Prostate gland (tissue), 2 donors: ENCODE results near the gene MUC6. TPM values are rescaled to one million over a fixed set of nuclear protein-coding genes. Genes with fewer than 3 reads are reported as not detected.

Experiments
- DNase-seq: peaks from one replicate; pipeline ENCODE4 v3.0.0-alpha.2; 2019; ENCODE audit warnings: low spot score
- H3K27ac ChIP-seq, 2 donors: fragments of 200-600 bp; sonication (generic); 2 replicates each; pipeline ENCODE4 v1.5.1; 2017 to 2019
- H3K27me3 ChIP-seq: fragments of 200-600 bp; sonication (generic); replicated peaks from 2 replicates; pipeline ENCODE4 v1.5.1; 2019; ENCODE audit not compliant: insufficient read depth
- H3K36me3 ChIP-seq, 2 donors: fragments of 200-600 bp; sonication (generic); 1 replicate in 1 of 2; 2 replicates in 1 of 2; pipeline versions ENCODE4 v1.5.1 to v1.8.1; 2017 to 2019
- H3K4me1 ChIP-seq: fragments of 200-600 bp; sonication (generic); replicated peaks from 2 replicates; pipeline ENCODE4 v1.5.1; 2019
- H3K4me3 ChIP-seq, 2 donors: fragments of 200-600 bp; sonication (generic); 2 replicates each; pipeline ENCODE4 v1.5.1; 2017 to 2019
- H3K9me3 ChIP-seq: fragments of 200-600 bp; sonication (generic); 2 replicates; pipeline ENCODE4 v1.5.1; 2017
- CTCF ChIP-seq, 4 experiments: fragments of 200-600 bp in 2 of 4; fragments of 450-650 bp in 2 of 4; sonication (generic) in 2 of 4; IDR thresholded peaks; 1 replicate in 3 of 4; 2 replicates in 1 of 4; pipeline ENCODE4 v1.5.1; 2016 to 2019; ENCODE audit warnings: antibody characterized with exemption in 4 of 4, mild to moderate bottlenecking in 2 of 4, moderate library complexity in 2 of 4
- POLR2A ChIP-seq: fragments of 450-650 bp; IDR thresholded peaks from one replicate; pipeline ENCODE4 v1.6.1; 2016; ENCODE audit warnings: antibody characterized with exemption, mild to moderate bottlenecking
- POLR2AphosphoS5 ChIP-seq: sonication (generic); formaldehyde crosslinking; IDR thresholded peaks from one replicate; pipeline ENCODE4 v1.6.1; 2017; ENCODE audit warnings: antibody characterized with exemption
- WGBS: methylation state at CpG from one replicate; pipeline ENCODE4 v1.1.5; 2018; 5-methylcytosine and 5-hydroxymethylcytosine counted together
- intact Hi-C: fragments of 100-400 bp; cut with DNase I; formaldehyde crosslinking; loops from one replicate; pipeline ENCODE4 v1.14.2; 2022
- total RNA-seq, 2 donors: library from RNA; depleted of rRNA; stranded (reverse); fragments of >200 nt; gene quantifications; one replicate each; pipeline ENCODE4 v1.1.0, GENCODE V29; 2016

Gene MUC6
- total RNA-seq, 2 donors from 2014 or later = 0.74 to 2.3 TPM

DNA sequence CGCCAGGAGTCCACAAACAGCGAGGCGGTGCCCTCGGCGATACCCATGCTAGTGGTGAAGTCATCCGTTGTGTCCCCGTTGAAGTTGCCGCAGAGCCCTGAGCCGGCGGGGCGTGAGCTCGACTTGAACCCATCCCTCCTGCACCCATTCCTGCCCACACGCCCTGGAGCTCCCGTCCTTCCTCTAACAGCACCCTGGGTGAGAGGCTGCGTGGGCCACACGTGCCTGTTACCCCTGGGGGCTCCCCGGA is 8.3 kb downstream of the MUC6 start:
- TF ChIP-seq CTCF (IDR thresholded peaks at IDR 0.05) (no peak), POLR2A (no peak), POLR2AphosphoS5 (no peak)
- Histone ChIP-seq H3K27me3 (no peaks in the 10 kb centered on the region), H3K4me3 (no peak overlapping the region), H3K9me3 (no peaks in the 10 kb centered on the region), H3K27ac (no peak overlapping the region), H3K36me3 (no peaks in the 10 kb centered on the region), H3K4me1 (no peaks in the 10 kb centered on the region)
- WGBS = 88% methylated on average over 17 of the region's 17 CpGs
- intact Hi-C loops = no loop called here
- no peak for DNase-seq

DNA sequence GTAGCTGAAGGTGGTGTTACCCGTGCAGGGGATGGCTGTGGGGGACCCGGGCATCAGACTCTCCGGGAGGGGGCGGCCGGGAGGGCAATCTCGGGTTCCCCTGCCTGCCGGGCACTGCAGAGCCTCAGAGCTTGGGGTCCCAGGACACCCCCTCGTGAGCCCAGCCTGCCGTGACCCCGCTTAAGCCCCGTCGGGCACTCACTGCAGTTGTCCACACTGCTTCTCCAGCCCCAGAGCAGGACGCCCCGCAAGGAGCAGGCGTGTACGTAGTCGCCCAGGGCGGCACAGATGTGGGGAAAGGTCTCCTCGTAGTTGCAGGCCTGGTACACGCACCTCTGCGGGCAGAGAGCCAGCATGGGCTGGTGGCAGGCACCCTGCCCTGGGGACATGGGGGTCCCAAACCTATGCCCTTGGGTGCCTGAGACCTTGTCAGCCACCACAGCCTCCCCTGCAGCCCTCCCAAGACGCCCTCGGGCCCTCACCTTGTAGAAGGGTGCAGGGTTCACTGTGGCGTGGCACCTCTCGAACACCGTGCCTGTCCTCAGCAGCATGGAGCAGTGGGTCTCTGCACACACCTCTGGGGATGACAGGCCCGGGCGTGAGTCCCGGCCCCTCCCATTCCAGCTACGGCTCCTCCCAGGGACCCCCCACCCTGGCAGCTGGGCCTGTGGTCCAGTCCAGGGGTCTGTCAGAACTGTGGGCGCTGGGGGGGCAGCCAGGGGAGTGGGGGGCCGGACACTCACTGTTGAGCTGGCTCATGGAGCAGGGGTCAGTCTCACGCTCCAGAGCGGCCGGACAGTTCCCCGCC is 8.8 kb downstream of the MUC6 start:
- 89% methylated on average over 28 of the region's 36 CpGs for WGBS
- H3K27me3 ChIP-seq = no peaks in the 10 kb centered on the region

GRCh38 chr11:1026641-1027482 is 9.7 kb downstream of the MUC6 start:
- H3K9me3 ChIP-seq = no peaks in the 10 kb centered on the region
- no peak for DNase-seq
- H3K36me3 ChIP-seq = no peaks in the 10 kb centered on the region
- no peak overlapping the region for H3K4me3 ChIP-seq
- no peak overlapping the region for H3K27ac ChIP-seq
- 92% methylated on average over 34 of the region's 46 CpGs for WGBS
- no peaks in the 10 kb centered on the region for H3K4me1 ChIP-seq
- no peak for TF ChIP-seq CTCF (IDR thresholded peaks at IDR 0.05)
- no peak for TF ChIP-seq POLR2A
- TF ChIP-seq POLR2AphosphoS5 = no peak
- H3K27me3 ChIP-seq = no peaks in the 10 kb centered on the region
- intact Hi-C loops = no loop called here

More for the DNA sequence above, 8.8 kb downstream of the MUC6 start:
- Histone ChIP-seq H3K4me1 (no peaks in the 10 kb centered on the region), H3K27ac (no peak overlapping the region), H3K36me3 (no peaks in the 10 kb centered on the region), H3K4me3 (no peak overlapping the region), H3K9me3 (no peaks in the 10 kb centered on the region)
- intact Hi-C loops = no loop called here
- no peak for TF ChIP-seq POLR2AphosphoS5
- TF ChIP-seq CTCF (IDR thresholded peaks at IDR 0.05) = no peak
- TF ChIP-seq POLR2A = no peak
- no peak for DNase-seq

GRCh38 chr11:1026163-1026450 is 10.4 kb downstream of the MUC6 start:
- Histone ChIP-seq H3K4me3 (no peak overlapping the region), H3K36me3 (no peaks in the 10 kb centered on the region), H3K4me1 (no peaks in the 10 kb centered on the region), H3K27me3 (no peaks in the 10 kb centered on the region), H3K27ac (no peak overlapping the region), H3K9me3 (no peaks in the 10 kb centered on the region)
- no peak for DNase-seq
- TF ChIP-seq CTCF (IDR thresholded peaks at IDR 0.05) (no peak), POLR2AphosphoS5 (no peak), POLR2A (no peak)
- intact Hi-C loops = no loop called here
- WGBS = 91% methylated on average over 13 of the region's 14 CpGs
